NCI-H2227 treated with DMSO at 0.1 percent for 48 hours (cell line): ENCODE data around the gene KRT23.

Experiments used
- DNase-seq: peaks from one replicate; lab custom pipeline; 2025; lab: John Stamatoyannopoulos, UW

Gene KRT23, protein sequence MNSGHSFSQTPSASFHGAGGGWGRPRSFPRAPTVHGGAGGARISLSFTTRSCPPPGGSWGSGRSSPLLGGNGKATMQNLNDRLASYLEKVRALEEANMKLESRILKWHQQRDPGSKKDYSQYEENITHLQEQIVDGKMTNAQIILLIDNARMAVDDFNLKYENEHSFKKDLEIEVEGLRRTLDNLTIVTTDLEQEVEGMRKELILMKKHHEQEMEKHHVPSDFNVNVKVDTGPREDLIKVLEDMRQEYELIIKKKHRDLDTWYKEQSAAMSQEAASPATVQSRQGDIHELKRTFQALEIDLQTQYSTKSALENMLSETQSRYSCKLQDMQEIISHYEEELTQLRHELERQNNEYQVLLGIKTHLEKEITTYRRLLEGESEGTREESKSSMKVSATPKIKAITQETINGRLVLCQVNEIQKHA

DNA sequence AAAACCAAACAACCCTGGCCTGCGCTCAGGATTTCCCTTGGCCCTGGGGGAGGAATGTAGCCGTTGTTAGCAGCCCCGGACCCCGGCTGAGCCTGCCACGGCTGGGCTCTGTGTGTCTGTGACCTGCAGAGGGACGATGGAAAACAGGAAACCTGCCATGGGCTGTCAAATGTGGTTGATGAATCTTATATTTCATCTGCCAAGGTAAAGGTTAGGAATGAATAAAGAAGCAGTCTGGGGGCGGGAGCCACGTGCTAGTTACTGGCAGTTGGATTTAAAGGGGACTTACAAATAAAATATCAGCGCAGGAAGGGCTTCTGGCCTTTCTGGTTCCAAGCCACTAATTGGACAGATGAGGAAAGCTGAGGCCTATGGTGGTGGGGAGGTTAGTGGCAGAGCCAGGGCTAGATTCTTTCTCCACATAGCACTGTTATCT is at the start of gene KRT23:
KRT23 (minus strand) TSS at position 263 of the 436 bp plus-strand sequence. CDS start 1,043 bp downstream, outside the sequence.
- no peak for DNase-seq

DNA sequence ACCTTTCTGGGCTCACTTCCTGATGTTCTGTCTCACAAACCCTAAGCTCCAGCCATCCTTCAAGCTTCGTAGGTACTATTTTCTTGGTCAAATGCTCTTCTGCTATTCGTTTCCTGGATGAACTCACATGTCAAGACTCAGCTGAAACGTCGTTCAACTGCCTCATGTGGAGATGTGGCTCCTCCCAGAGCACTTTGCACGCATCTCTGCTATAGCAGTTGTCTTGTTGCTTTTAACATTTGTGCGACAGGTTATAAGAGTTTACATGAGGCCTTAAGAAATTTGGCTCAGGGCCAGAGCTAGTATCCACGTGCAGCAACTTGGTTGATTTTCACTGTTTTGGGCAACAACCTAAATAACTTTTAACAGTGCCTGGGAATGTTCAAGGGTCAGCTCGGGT is 49.5 kb upstream of the KRT23 start:
- DNase-seq: no peak

DNA sequence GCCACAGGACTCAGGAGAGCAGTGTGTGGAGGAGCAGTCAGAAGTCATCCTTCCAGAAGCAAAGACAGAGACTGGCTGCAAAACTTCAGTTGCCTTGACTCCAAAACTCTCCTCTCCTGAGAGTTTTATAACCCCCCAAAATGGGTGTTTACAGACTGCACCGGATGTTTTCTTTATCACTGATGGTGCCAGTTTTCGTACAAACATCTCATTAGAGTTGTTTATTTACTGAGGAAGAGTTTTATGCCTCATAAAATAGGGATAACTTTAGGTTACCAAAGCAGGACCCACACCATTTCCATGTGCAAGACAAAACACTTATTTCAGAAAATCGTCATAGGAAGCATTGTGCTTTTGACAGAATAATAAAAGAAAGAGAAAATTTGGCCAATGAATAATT is 46.8 kb upstream of the KRT23 start, which contains the start of gene KRT40:
KRT40 (minus strand) TSS at position 101 of the 400 bp plus-strand sequence; CDS start at position 48, 53 bp downstream.
- DNase-seq: no peak

DNA sequence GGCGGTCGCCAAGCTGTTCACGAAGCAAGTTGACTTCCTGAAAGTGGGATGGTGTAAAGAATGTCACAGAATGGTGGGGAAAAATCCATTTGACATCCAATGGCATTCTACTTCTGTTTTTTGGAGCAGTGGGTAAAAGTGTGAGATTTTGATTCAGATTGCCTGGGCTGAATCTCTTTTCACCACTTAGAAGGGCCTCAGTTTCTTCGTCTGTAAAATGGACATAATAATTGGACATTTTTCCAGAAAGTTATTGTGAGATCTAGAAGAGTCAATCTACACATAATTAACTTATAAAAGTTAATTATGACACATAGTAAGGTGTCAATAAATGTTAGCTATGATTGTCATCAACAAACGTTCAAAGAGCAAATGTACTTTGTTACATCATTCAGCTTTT is 43.7 kb upstream of the KRT23 start:
- DNase-seq: no peak

DNA sequence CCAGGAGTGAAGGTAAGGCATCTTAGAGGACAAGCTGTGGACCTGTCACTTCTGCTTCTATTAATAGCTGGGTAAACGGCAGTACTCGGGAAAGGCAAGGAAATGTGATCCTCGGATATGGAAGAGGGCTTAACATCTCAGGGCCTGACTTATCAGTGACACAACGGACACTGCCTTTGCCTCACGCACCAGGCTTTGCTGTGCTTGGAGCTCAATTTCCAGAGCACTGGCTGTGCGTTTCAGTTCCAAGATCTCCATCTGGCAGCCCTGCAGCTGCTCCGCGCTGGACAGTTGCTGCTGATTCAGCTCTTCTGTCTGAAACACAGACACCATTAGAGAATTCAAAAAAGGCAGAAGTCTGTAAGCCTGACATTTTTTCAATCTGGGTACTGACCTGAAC is 43.1 kb upstream of the KRT23 start:
- DNase-seq: peak; percentile 33

DNA sequence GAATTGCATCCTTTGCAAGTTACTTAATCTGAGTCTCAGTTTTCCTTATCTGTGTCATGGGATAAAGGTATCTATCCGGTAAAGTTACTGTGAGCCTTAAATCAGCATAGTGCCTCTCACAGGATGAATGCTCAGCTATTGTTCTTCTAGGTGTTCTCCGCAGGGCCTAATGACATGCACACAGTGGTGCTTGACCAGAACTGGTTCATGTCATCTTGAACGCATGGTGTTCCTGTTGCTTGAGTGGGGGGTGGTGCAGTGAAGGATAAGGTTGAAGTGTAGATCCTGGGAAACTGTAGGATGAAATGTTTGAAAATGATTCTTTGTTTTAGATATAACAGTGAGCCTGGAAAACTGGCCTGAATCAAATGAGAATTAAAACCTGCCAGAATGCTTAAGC is 42.7 kb upstream of the KRT23 start:
- DNase-seq: no peak

DNA sequence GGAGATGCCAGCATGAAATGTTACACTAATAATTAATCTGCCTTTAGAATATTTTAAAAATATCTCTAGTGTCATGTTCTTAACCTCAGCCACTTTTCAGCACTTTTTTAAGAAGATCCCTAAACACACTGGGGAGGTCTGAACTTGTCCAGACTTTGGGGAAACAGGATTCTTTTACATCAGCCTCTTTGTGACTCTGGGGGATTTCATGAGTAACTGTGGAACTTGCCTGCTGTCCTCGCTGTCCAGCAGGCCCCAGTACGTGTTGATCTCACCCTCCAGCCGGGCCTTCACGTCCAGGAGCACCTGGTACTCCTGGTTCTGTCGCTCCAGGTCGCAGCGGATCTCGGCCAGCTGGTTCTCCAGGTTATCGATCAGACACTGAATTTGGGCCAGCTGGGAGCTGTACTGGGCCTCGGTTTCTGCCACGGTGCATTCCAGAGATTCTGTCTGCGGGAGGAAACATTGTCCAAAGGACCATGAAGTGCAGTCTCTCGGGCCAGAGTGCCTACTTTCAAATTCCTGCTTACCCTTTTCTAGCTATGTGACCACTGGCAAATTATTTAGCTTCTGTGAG is 41.2 kb upstream of the KRT23 start:
- DNase-seq: no peak

DNA sequence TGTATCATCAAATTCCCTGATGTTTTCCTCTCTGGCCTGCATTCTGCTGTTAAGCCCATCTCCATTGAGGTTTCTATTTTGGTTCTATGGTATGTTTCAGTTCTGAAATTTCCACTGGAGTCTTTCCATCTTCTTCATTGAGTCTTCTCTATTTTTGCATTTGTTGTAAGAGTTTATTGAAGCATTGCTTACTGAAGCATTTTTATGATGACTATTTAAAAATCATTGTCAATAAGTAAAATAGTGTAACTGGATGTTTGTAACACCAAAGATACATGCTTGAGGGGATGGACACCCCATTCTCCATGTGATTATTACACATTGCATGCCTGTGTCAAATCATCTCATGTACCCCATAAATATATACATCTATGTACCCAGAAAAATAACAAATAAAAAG is 38.1 kb upstream of the KRT23 start:
- no peak for DNase-seq

DNA sequence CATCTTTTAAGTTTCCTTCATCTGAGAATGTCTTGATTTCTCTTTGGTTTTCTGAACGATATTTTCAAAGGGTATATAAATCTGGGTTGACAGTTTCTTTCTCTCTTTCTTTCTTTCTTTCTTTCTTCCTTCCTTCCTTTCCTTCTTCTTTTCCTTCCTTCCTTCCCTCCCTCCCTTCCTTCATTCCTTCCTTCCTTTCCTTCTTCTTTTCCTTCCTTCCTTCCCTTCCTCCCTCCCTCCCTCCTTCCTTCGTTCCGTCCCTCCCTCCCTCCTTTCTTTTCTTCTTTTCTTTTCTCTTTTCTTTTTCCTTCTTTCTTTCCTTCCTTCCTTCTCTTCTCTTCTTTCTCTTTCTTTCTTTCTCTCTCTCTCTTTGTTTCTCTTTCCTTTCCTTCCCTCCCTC is 36.9 kb upstream of the KRT23 start:
- no peak for DNase-seq

DNA sequence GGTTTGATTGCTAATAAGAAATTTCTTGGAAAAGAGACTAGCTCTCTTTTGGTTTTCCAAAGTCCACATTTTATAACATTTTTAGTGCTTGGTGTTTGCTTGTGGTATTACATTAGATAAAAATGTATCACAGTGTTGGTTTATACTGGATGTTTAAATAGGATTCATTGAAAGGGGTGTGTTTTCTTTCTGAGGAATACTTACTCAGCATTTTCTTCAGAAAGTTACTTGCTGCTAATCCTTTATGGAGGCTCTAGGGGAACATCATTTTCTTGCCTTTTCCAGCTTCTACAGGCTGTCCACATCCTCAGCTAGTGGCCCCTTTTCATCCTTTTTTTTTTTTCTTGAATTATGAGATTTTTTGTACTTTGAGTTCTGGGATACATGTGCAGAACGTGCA is 30.1 kb upstream of the KRT23 start:
- no peak for DNase-seq

DNA sequence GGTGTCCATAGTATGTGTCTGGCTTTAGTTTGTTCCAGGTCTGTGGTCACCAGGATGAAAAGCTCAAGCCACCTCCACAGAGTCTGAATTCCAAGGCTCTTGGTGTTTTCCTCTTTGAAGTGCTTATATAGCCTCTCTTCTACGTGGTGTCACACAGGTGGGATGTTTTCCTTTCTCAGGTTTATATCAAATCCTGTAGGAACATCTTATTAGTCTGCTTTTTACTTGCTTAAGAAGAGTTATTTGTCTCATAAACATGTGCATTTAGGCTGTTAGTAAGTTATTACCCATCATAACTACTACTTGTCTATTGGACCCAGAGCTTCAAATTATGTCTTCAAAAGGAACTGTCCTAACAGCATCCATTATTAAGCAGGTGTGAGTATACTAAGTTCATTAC is 29.4 kb upstream of the KRT23 start, which contains the start of gene KRT39:
KRT39 (minus strand) TSS at position 101 of the 400 bp plus-strand sequence; CDS start at position 9, 92 bp downstream.
- DNase-seq: no peak

DNA sequence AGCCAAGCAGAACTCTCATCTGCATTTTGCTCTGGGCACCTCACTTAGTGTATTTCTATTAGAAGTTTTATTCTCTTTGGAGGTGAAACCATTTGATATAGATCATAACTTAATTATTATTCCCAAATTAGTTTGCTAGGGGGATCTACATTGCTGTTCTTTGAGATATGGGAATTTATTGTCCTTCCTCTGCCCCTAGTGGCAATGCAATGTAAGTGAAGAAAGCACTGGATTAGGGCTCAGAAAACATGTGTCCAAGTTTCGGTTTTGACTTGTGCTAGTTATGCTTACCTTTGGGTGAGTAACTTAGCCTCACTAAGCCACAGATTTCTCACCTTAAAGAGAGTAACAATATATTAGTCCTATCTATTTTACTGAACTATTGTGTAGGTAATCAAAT is 26.4 kb upstream of the KRT23 start:
- no peak for DNase-seq

DNA sequence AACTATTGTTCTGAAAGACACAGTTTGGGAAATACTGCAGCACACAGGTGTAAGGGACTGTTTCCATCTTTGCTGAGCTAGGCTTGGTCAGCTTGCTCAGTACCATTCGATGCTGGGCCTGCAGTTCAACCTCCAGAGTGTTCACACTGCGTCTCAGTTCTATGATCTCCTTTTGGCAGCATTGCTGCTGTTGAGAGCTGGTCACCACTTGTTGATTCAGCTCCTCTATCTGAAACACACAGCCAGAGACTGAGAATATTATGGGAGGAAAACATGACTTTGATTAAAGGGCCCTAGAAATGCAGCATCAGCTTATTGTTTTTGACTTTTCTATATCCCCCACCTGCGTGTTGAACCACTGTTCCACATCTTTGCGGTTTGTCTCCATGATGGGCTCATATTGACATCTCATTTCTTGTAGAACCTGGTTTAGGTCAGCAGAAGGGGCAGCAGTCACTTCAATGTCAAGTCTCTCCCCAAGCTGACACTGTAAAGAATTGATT is 24.7 kb upstream of the KRT23 start:
- no peak for DNase-seq

DNA sequence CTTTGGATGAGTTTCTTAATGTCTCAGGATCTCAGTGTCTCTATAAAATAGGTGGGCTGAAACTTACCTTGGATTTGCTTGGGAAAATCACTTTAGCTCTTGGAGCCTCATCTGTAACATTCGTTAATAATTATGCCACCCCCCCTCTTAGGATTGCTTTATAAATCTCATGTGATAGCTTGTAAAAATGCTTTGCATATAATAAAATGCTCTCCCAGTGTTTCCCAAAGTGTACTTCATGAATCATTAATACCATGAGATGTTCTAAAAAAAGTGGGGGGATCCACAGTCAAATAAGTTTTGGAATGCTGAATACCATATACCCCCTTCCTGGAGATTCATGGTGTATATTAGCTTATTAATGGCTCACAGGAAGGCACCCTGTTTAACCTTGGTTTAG is 24.1 kb upstream of the KRT23 start:
- no peak for DNase-seq

DNA sequence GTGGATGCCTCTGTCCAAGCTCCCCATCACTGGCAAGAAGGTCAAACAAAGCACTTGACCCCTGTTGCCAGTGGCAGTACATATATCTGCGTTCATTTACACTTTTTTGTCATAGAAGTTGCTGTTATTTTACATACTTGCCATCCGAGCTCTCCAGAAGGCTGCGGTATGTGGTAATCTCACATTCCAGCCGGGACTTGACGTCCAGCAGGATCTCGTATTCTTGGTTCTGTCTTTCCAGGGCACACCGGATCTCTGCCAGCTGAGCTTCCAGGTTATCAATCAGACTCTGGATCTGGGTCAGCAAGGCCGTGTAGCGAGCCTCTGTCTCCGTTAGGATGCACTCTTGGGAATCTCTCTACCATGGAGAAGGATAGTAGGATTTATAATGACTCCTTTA is 22.7 kb upstream of the KRT23 start:
- no peak for DNase-seq

DNA sequence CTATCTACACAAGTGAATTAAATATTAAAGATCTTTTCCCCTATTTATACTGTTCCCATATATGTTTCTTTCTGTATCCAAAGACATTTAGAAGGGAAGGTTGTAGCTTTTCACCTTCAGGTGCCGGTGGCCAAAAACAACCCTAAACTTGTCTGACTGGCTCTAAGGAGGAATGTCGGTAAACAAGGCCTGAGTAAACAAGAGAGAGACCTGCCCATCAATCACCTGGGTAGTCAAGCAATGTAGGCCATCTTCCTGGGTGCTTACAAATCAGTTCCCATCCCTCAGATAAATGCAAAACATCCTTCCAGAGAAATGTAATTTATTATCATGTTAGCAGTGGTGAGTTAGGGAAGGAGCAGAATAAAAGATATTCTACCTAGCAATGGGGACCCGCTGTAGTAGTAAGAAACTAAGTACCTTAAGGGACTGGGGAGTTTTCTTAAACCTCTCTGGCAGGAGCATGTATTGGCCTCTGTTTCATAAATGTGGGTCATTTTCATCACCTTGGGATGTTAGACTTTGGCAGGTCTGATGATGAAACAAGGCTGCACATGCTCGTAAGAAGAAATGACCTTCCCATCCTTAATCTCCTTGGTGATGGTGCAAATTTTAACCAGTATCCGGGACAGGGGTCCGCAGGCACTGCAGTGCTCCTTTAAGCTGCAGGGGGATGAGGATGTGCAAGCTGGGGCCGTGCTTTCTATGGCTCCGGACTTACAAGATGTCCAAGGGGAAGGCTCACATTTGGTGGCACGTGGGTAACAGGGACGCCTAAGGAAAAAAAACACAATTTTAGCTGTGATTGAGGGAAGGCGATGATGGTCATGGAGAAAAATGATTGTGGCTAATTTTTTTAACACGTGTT is 20.9 kb upstream of the KRT23 start:
- no peak for DNase-seq

DNA sequence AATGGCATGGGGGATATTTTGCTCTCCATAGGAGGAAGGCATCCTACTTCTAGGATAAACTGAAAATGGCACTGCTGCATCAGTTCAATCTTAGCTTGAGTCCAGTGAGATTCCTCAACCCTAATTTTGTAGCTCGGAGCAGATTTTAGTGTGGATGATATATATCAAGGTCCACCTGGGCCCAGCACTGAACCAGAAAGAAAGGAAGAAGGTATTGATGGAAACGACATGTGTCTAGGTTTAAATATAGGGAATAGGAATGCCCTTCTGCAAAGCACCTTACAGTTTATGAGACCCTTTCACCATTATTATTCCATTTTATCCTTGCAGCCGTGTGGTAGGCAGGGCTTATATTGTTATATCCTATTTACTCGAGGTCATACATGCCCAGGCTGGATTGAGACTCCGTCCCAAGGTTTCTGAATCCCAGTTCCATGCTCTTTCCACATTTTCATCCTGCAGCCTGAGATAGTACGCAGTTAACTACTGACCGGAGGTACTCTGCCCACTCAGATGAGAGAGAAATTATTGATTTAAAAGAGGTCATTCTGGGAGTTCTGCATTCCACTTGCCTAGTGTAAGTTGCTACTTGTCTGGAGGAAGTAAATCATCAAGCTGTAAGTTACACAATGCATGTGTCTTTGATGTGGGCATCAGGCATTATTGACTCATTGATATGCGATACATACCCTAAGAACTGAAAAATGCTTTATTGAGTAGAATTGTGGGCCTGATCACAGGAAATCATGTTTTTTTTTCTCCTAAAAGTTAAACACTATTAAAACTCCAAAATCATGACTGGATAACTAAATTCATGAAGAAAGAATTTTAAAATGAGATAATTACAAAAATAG is 19.2 kb upstream of the KRT23 start:
- peak; percentile 29 for DNase-seq

DNA sequence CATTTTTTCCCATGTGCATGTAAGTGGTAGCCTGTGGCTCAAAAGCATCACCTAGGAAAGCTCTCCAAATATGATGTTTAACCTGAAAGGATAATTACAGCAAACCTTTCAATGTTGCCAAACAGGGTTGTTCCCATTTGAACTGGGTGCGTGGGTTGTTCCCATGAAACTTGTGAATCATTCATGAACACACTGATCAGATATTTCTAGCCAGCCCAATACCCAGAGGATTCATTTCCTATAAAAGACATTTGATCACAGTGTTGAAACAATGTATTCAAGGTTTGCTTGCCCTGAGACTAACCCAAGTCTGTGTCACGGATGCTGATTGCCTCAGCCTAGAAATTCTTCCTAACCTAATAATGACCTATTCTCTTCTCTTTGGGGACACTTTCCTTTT is 16.4 kb upstream of the KRT23 start:
- DNase-seq: no peak

DNA sequence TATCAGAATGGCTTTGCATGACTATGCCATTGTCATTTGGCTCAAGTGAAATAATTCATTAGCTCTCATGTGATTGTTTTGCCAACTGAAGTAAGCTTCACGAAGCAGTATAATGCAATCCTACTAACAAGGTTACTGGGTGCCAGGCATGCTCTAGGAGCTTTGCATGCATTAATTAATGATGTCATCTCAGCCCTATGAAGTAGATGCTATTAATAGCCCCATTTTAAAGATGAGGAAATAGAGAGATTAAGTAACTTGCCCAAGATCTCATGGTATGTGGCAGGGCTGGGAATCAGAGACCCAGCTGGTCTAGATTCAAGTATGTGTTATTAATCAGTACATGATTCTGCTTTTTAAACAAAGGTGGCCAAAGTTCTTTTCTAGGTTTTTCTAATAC is 15.2 kb upstream of the KRT23 start:
- no peak for DNase-seq

DNA sequence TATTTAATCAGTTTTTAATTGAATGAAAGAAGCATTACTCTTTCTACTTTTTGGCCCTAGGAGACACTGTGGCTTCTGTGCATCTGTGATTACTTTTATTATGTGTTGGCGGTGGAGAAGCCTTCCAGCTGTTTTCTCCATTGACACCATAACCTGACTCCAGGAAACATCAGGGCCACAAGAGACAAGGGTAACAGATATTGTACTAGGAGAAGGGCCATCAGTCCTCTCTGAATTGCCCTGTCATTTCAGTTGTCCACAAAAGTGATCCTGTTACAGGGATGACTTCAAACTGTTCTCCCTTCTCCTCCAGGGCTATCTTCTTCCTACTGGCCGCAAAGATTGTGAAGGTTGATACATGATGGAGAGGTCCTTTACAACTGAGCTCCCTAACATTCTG is 14.7 kb upstream of the KRT23 start:
- no peak for DNase-seq

DNA sequence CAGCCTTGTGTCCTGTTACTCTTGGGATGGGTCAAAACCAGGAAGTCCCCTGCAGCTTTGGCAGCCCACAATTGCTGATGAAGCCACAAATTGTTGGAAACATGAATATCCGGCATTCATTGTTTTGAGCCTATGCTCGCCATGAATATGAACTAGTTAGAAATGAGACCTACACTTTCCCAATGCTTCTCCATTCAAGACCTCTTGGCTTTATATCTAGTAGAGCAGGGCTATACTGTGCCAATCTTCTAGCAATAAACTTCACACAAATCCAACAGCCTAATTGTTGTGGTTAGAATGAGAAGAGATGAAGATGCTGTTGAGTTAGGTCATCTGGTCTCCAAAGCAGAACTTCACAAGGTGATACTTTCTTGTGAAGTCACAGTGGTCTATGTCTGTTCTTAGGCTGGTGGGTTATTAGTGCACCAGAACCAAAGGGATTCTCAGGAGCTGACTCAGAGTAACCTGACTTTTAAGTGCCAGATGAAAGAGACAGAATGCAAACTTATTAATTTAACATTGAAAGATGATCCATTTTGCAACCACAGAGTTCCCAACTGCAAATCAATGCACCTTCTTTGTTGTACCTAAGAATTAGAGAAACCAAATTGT is 13.7 kb upstream of the KRT23 start:
- no peak for DNase-seq
